ENCODE measurements around the gene ZNRD2. TPM values are rescaled to one million over a fixed set of nuclear protein-coding genes. Genes with fewer than 3 reads are reported as not detected.

Gene ZNRD2
- total and polyA plus RNA-seq, 10 of the 15 experiments (the other 5 are each of a cell fraction or from before 2014, with no cell fraction given): 7.9 to 111 (median 55.4) TPM

DNA sequence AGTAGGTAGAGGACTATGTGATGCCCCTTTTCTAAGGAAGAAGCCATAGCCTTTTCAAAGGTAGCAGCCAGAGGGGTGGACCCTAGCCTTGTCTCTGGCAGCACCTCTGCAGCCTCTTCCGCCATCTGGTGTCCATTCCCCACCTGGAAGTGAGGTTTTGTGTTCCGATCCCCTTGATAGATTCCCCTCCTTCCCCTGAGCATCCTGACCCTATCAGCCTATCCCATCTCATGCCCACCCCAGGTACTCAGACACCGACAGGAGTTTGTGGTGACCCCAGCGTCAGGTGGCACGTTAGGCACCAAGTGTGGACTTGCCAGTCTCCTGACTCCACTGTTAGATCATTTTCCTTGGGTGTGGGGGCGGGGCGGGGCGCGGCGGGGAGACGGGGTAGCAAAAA lies 1.7 kb downstream of the ZNRD2 start:
- ChIA-PET CTCF (interaction anchor here (0.7 to 5.5 kb wide), 12 partner anchors 10 to 289 kb away, joined by 3 to 89 read pairs (median 4); partner anchors contain the start of genes MUS81, PCNX3 and SIPA1), RAD21 (ENCODE audit: unreplicated experiment) (interaction anchor here (0.6 to 6.1 kb wide), 13 partner anchors 16 to 748 kb away, joined by 3 to 58 read pairs (median 6); partner anchors contain the start of genes MAP3K11 and PCNX3), SMC1A (ENCODE audit: uncharacterized antibody, unreplicated experiment) (interaction anchor here (0.6 to 4.8 kb wide), 9 partner anchors 15 to 216 kb away, joined by 3 to 48 read pairs (median 4); partner anchors contain the start of genes PCNX3 and SIPA1), POLR2A (interaction anchor here (0.8 to 4.7 kb wide), 7 partner anchors 17 to 75 kb away, joined by 4 to 66 read pairs (median 10); partner anchors contain the start of gene PCNX3)
- Histone ChIP-seq H3K79me2 (ENCODE audit: control insufficient read depth, insufficient read depth, low read length) (peaks cover 66% of the 10 kb centered on the region), H3K9ac (ENCODE audit: control insufficient read depth, insufficient read depth, low read length) (peak overlapping the region; percentile 56; the same call in 1 of the 2 replicates), H3K9me3 (replicated peaks; ENCODE audit: control insufficient read depth, insufficient read depth, low read length) (no peaks in the 10 kb centered on the region), H2AFZ (ENCODE audit: control insufficient read depth, low read depth, low read length) (no peak overlapping the region), H3K4me3 (peak overlapping the region; percentile 79), H3K36me3 (ENCODE audit: control insufficient read depth in 2 of 2, insufficient read depth in 2 of 2, low read length in 1 of 2) (no peaks in the 10 kb centered on the region; a peak in 1 of 4 replicates), H4K20me1 (ENCODE audit: control insufficient read depth, insufficient read depth) (no peaks in the 10 kb centered on the region), H3K4me2 (ENCODE audit: control insufficient read depth, insufficient read depth) (peak overlapping the region; percentile 94), H3K27ac (ENCODE audit: control insufficient read depth, insufficient read depth) (no peak overlapping the region), H3K4me1 (ENCODE audit: control insufficient read depth, insufficient read depth, low read length) (peaks cover 25% of the 10 kb centered on the region), H3K27me3 (replicated peaks in 1 of 2; ENCODE audit: control insufficient read depth in 2 of 2, insufficient read depth in 2 of 2, low read length in 1 of 2) (no peaks in the 10 kb centered on the region)
- peak; percentile 53 for TF ChIP-seq NBN (IDR thresholded peaks at IDR 0.05)
- TF ChIP-seq, protein P1, sequence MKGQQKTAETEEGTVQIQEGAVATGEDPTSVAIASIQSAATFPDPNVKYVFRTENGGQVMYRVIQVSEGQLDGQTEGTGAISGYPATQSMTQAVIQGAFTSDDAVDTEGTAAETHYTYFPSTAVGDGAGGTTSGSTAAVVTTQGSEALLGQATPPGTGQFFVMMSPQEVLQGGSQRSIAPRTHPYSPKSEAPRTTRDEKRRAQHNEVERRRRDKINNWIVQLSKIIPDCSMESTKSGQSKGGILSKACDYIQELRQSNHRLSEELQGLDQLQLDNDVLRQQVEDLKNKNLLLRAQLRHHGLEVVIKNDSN (IDR thresholded peaks at IDR 0.05; ENCODE audit: borderline replicate concordance, extremely low read length, insufficient read depth, low read depth, low read length): no peak
- TF ChIP-seq, protein P2, sequence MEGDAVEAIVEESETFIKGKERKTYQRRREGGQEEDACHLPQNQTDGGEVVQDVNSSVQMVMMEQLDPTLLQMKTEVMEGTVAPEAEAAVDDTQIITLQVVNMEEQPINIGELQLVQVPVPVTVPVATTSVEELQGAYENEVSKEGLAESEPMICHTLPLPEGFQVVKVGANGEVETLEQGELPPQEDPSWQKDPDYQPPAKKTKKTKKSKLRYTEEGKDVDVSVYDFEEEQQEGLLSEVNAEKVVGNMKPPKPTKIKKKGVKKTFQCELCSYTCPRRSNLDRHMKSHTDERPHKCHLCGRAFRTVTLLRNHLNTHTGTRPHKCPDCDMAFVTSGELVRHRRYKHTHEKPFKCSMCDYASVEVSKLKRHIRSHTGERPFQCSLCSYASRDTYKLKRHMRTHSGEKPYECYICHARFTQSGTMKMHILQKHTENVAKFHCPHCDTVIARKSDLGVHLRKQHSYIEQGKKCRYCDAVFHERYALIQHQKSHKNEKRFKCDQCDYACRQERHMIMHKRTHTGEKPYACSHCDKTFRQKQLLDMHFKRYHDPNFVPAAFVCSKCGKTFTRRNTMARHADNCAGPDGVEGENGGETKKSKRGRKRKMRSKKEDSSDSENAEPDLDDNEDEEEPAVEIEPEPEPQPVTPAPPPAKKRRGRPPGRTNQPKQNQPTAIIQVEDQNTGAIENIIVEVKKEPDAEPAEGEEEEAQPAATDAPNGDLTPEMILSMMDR (IDR thresholded peaks at IDR 0.05 in 2 of 3, conservative IDR thresholded peaks at IDR 0.05 in 1 of 3; ENCODE audit: control insufficient read depth in 2 of 3, extremely low read depth in 1 of 3, insufficient read depth in 1 of 3, low read depth in 3 of 3, low read length in 3 of 3): peak; percentile 36 to 60 (median 55); a peak in 5 of 6 replicates
- no peak for TF ChIP-seq ZNF24 (IDR thresholded peaks at IDR 0.05)
- TF ChIP-seq RAD21 (IDR thresholded peaks at IDR 0.05; ENCODE audit: insufficient read depth, low read depth, low read length): peak; percentile 28; the same call in 1 of the 2 replicates
- TF ChIP-seq IKZF2 (IDR thresholded peaks at IDR 0.05): peak in 1 of 2 experiments; percentile 15; a peak in 1 of 4 replicates
- TF ChIP-seq, protein P3, sequence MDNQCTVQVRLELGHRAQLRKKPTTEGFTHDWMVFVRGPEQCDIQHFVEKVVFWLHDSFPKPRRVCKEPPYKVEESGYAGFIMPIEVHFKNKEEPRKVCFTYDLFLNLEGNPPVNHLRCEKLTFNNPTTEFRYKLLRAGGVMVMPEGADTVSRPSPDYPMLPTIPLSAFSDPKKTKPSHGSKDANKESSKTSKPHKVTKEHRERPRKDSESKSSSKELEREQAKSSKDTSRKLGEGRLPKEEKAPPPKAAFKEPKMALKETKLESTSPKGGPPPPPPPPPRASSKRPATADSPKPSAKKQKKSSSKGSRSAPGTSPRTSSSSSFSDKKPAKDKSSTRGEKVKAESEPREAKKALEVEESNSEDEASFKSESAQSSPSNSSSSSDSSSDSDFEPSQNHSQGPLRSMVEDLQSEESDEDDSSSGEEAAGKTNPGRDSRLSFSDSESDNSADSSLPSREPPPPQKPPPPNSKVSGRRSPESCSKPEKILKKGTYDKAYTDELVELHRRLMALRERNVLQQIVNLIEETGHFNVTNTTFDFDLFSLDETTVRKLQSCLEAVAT (IDR thresholded peaks at IDR 0.05): peak; percentile 46; the same call in 1 of the 2 replicates
- TF ChIP-seq MEF2A (IDR thresholded peaks at IDR 0.05; ENCODE audit: insufficient read depth, low read depth, low read length): no peak
- 0 out of 2 replicates have a peak, but pooled peaks have one; percentile 69 for TF ChIP-seq HDGF (IDR thresholded peaks at IDR 0.05)
- TF ChIP-seq SMC3 (IDR thresholded peaks at IDR 0.05; ENCODE audit: borderline replicate concordance, low read length): peak; percentile 24; the same call in 1 of the 2 replicates
- intact Hi-C loops (cut with micrococcal nuclease; ENCODE audit: unreplicated experiment): loop anchor here (5.0 kb wide), 1 partner anchor 155 kb away; no protein-coding TSS in a partner anchor
- no TSS peak for BruUV-seq (replicated peaks)
- ATAC-seq: no peak
- FAIRE-seq: no peak
- in situ Hi-C loops (cut with MboI): no loop called here
- no peak for DNase-seq (ENCODE audit: low read depth, low spot score)
- WGBS (ENCODE audit: insufficient coverage, insufficient replicate concordance, low lambda C conversion rate, missing lambda C conversion rate): 7% methylated on average over 11 of the region's 11 CpGs
